CD1c-positive myeloid dendritic cell (primary cell): ENCODE results near the gene ADIRF.
"Not testable (repeated sequence)": the region's sequence is repeated elsewhere in the genome, so short reads cannot be mapped to it uniquely, and the experiment has no call there.

Experiments
- DNase-seq: peaks from one replicate; pipeline ENCODE4 v3.0.0-alpha.2; 2016; ENCODE audit errors: extremely low spot score

The ADIRF gene

GRCh38 chr10:86976362-86977056 lies 8.2 kb downstream of the ADIRF start:
- no peak for DNase-seq

DNA sequence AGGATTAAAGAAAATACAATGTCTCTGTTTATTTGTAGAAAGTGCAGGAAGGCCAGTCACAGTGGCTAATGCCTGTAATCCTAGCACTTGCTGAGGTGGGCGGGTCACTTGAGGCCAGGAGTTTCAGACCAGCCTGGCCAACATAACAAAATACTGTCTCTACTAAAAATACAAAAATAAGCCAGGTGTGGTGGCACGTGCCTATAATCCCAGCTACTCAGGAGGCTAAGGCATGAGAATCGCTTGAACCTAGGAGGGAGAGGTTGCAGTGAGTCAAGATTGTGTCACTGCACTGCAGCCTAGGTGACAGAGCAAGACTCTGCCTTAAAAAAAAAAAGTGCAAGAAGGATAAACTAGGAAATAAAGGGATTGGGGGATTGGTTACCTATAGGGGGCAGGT lies 10.2 kb downstream of the ADIRF start:
- DNase-seq, result not testable (repeated sequence)

- DNase-seq, result no peak
Measured at GRCh38 chr10:86979296-86979818, 11.1 kb downstream of the ADIRF start.

GRCh38 chr10:86979977-86980448 lies 11.7 kb downstream of the ADIRF start:
- no peak for DNase-seq

DNA sequence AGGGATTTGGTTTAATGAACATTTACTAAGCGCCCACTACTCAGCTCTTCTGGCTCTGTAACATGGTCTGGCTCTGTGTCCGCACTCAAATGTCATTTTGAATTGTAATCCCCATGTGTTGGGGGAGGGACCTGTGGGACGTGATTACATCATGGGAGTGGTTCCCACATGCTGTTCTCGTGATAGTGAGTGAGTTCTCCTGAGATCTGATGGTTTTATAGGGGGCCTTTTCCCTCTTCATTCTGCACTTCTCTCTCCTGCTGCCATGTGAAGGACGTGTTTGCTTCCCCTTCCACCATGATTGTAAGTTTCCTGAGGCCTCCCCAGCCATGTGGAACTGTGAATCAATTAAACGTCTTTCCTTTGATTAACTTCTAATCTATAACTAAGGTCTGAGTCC lies 12.7 kb downstream of the ADIRF start:
- DNase-seq, result not testable (repeated sequence)

DNA sequence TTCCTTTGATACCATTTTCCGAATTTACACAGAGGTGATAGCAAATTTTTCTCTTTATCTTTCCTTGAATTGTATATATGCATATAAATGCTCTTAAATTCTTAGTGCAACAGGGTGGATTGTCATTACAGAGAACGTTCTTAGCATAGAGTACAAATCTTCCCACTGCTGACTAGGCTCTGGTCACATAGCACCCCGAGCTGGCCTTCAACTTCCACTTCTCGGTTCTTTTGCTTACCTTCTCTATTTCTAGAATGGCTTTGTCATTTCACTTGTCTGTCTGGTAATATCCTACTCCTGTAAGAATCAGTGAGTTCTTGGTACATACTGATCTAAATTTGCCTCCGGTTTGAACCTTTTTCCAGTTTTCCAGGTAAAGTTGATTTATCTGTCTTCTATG lies 13.4 kb downstream of the ADIRF start:
- DNase-seq, result no peak

DNA sequence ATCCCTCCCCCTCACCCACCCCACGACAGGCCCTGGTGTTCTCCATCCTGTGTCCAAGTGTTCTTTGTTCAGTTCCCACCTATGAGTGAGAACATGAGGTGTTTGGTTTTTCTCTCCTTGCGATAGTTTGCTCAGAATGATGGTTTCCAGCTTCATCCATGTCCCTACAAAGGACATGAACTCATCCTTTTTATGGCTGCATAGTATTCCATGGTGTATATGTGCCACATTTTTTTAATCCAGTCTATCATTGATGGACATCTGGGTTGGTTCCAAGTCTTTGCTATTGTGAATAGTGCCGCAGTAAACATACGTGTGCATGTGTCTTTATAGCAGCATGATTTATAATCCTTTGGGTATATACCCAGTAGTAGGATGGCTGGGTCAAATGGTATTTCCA lies 16.2 kb downstream of the ADIRF start:
- not testable (repeated sequence) for DNase-seq

DNA sequence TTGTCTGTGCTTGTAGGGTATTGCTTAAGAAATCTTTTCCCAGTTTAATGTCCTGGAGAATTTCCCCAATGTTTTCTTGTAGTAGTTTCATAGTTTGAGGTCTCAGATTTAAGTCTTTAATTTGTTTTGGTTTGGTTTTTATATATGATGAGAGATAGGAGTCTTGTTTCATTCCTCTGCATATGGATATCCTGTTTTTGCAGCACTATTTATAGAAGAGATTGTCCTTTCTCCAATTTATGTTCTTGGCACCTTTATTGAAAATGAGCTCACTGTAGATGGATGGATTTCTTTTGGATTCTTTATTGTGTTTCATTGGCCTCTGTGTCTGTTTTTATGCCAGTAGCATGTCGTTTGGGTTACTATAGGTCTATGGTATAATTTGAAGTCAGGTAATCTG lies 20.2 kb downstream of the ADIRF start:
- no peak for DNase-seq

GRCh38 chr10:86991362-86991761 lies 23.1 kb downstream of the ADIRF start:
- DNase-seq, result not testable (repeated sequence)

GRCh38 chr10:86992456-86992855 lies 24.2 kb downstream of the ADIRF start:
- DNase-seq, result no peak

- DNase-seq, result no peak
Measured at GRCh38 chr10:86992929-86993328, 24.6 kb downstream of the ADIRF start.

DNA sequence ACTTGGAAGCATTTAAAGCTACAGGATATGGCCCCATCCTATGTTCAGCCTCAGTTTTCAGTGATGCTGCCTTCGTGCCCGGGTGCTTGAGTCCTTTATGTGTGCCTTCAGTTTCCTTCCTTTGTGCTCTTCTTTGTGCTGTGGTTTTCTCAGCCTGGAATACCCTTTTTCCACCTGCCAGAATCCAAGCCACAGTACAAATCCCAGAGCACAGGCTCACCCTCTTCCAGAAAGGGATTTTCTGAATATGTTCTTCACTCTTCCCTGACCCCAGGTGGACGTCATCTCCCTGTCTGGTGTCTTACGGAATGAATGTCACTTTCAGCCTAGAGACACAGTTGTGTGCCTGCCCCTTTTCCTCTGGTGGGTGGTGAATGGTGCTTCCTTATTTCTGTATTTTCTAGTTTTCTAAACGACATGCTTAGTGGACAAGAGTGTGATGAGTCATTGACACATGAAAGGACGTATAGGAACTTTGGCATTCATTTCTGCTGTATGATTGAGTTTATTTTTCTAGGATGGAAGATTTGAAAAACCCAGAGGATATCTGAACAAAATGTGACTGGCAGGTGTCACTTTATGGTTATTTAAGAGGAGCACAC lies 31.6 kb downstream of the ADIRF start:
- DNase-seq, result peak; percentile 81

GRCh38 chr10:87000491-87000890 lies 32.2 kb downstream of the ADIRF start:
- DNase-seq, result peak; percentile 51

DNA sequence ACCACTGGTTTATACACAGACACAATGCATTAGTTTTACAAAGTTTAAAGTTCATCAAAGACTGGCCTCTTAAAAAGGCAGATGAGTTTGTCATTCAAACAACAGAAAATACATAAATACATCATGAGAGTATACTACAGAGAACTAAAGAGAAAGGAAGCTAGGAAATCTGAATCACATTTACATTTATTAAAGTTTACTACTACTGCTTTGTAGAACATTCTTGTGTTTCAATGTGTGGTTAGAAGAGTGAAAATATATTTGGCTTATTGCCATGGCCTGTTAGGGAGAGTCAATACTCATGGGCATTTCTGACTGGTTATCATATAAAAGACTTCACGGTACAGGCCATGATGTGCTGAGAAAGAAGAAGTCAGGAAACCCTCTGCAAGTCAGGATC lies 38.8 kb downstream of the ADIRF start:
- not testable (repeated sequence) for DNase-seq

- DNase-seq, result not testable (repeated sequence)
Measured at GRCh38 chr10:87007674-87008073, 39.4 kb downstream of the ADIRF start.

GRCh38 chr10:87008303-87008702 lies 40.0 kb downstream of the ADIRF start:
- DNase-seq, result not testable (repeated sequence)

GRCh38 chr10:87009134-87009696 lies 40.9 kb downstream of the ADIRF start:
- not testable (repeated sequence) for DNase-seq

- DNase-seq, result peak; percentile 15
Measured at GRCh38 chr10:87013528-87013927, 45.2 kb downstream of the ADIRF start.

GRCh38 chr10:87014986-87015716 lies 46.9 kb downstream of the ADIRF start:
- DNase-seq, result not testable (repeated sequence)

- not testable (repeated sequence) for DNase-seq
Measured at GRCh38 chr10:87018127-87018526, 49.8 kb downstream of the ADIRF start.

- DNase-seq, result not testable (repeated sequence)
Measured at GRCh38 chr10:87019066-87019465, 50.8 kb downstream of the ADIRF start.

- DNase-seq, result not testable (repeated sequence)
Measured at GRCh38 chr10:87019504-87019903, 51.2 kb downstream of the ADIRF start.
